ENCODE data around the gene GPC5.

The GPC5 gene

DNA sequence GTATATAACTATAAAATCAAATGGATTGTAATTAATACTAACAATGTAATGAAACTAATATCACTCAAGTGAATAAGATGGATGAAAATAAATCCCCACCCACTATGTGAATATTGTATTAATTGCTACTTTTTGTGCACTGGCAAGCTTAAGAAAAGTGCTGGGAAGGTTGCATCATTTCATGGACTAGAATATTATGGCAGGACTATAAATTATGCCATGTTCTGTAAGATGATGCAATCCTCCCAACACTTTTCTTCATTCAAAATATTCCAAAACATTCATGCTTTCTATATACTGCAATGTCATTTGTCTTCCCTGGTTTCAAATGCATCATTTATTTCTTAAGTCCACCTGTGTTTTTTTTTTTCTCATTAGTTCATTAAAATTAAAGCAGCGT, 1370.6 kb downstream of the GPC5 start:
- no peak for ATAC-seq
- Mint-ChIP-seq H3K4me3 (no peak overlapping the region), H3K27ac (no peak overlapping the region), H3K27me3 (no peaks in the 10 kb centered on the region), H3K4me1 (no peaks in the 10 kb centered on the region), H3K9me3 (peaks cover 9 to 10% of the 10 kb centered on the region in 2 donors)
- DNase-seq, result no peak

GRCh38 chr13:92775658-92776057, 1377.2 kb downstream of the GPC5 start:
- Mint-ChIP-seq H3K4me1 (no peaks in the 10 kb centered on the region), H3K27ac (peak overlapping the region in 1 of 2 donors; percentile 54), H3K4me3 (no peak overlapping the region), H3K9me3 (peaks cover 10 to 18% of the 10 kb centered on the region in 2 donors), H3K27me3 (no peaks in the 10 kb centered on the region)
- ATAC-seq, result no peak
- DNase-seq, result no peak

GRCh38 chr13:92781965-92782690, 1383.7 kb downstream of the GPC5 start:
- H3K27ac Mint-ChIP-seq, result no peak overlapping the region
- no peak overlapping the region for H3K4me3 Mint-ChIP-seq
- peaks cover 0 to 4% of the 10 kb centered on the region in 2 donors for H3K9me3 Mint-ChIP-seq
- no peak for DNase-seq
- no peaks in the 10 kb centered on the region for H3K27me3 Mint-ChIP-seq
- no peak for ATAC-seq
- no peaks in the 10 kb centered on the region for H3K4me1 Mint-ChIP-seq

- Mint-ChIP-seq H3K9me3 (no peaks in the 10 kb centered on the region), H3K27me3 (no peaks in the 10 kb centered on the region), H3K27ac (no peak overlapping the region), H3K4me3 (no peak overlapping the region), H3K4me1 (peaks cover 6% of the 10 kb centered on the region)
- DNase-seq (no peak), ATAC-seq (no peak)
Observed at GRCh38 chr13:92802776-92803175, 1404.4 kb downstream of the GPC5 start.

GRCh38 chr13:92804346-92804745, 1405.9 kb downstream of the GPC5 start:
- no peak overlapping the region for H3K4me3 Mint-ChIP-seq
- H3K4me1 Mint-ChIP-seq, result peaks cover 6% of the 10 kb centered on the region
- H3K9me3 Mint-ChIP-seq, result no peaks in the 10 kb centered on the region
- no peak overlapping the region for H3K27ac Mint-ChIP-seq
- ATAC-seq (no peak), DNase-seq (no peak)
- no peaks in the 10 kb centered on the region for H3K27me3 Mint-ChIP-seq

- Mint-ChIP-seq H3K4me3 (no peak overlapping the region), H3K27ac (no peak overlapping the region), H3K9me3 (no peaks in the 10 kb centered on the region), H3K4me1 (peaks cover 6% of the 10 kb centered on the region), H3K27me3 (no peaks in the 10 kb centered on the region)
- ATAC-seq, result no peak
- no peak for DNase-seq
Observed at GRCh38 chr13:92804926-92805325, 1406.5 kb downstream of the GPC5 start.

- no peak for DNase-seq
- Mint-ChIP-seq H3K27me3 (no peaks in the 10 kb centered on the region), H3K4me3 (peak overlapping the region; percentile 36 to 68), H3K4me1 (peaks cover 6% of the 10 kb centered on the region), H3K9me3 (no peaks in the 10 kb centered on the region), H3K27ac (peak overlapping the region; percentile 48 to 71)
- ATAC-seq, result no peak
Observed at GRCh38 chr13:92805766-92806165, 1407.3 kb downstream of the GPC5 start.

GRCh38 chr13:92806215-92806614, 1407.8 kb downstream of the GPC5 start:
- Mint-ChIP-seq H3K9me3 (no peaks in the 10 kb centered on the region), H3K27ac (peak overlapping the region; percentile 48 to 71), H3K4me1 (peaks cover 6% of the 10 kb centered on the region), H3K27me3 (no peaks in the 10 kb centered on the region), H3K4me3 (peak overlapping the region; percentile 36 to 68)
- DNase-seq (no peak), ATAC-seq (peak; percentile 37)

DNA sequence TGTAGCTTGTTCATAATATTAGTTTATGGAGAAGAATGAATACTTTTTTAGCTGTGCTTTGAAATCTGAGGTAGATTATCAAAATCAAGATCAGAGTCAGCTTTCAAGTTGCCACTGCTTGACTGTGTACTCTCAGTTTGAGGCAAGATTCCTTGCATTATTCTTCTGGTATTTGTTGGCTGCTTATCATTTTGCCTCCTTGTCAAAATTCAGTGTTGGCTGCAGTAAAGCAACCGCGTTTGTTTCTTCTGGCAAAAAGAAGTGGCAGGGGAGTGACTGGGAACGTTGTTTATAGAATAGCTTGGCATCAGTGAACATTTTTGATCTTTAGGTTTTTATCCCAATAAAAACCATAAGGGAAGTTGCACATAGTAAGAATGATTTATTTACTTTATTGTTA, 1408.9 kb downstream of the GPC5 start:
- no peak overlapping the region for H3K4me3 Mint-ChIP-seq
- DNase-seq (no peak), ATAC-seq (no peak)

DNA sequence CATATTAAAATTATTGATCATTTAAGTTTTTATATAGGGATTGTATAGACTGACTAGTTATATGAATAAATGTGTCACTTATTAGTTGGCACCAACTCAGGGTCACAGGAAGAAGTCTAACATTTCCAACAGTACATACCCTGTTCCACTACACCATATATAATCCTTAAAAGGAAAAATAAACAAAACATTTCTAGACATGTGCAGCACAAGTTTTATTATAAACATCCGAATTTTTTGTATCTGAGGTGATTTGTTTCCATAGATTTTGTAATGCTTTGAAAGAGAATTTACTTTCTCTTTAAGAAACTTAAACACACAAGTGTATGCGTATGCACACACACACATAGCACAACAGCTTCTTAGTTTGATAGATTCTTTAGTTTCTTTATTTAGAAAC, 1409.5 kb downstream of the GPC5 start:
- ATAC-seq (no peak), DNase-seq (no peak)
- Mint-ChIP-seq H3K4me3 (no peak overlapping the region), H3K27me3 (no peaks in the 10 kb centered on the region), H3K9me3 (no peaks in the 10 kb centered on the region), H3K27ac (no peak overlapping the region), H3K4me1 (peaks cover 6% of the 10 kb centered on the region)

More for the DNA sequence above, 1408.9 kb downstream of the GPC5 start:
- Mint-ChIP-seq H3K27ac (no peak overlapping the region), H3K9me3 (no peaks in the 10 kb centered on the region), H3K27me3 (no peaks in the 10 kb centered on the region), H3K4me1 (peaks cover 6% of the 10 kb centered on the region)

- no peaks in the 10 kb centered on the region for H3K9me3 Mint-ChIP-seq
- H3K27ac Mint-ChIP-seq, result no peak overlapping the region
- DNase-seq (no peak), ATAC-seq (no peak)
- H3K4me1 Mint-ChIP-seq, result no peaks in the 10 kb centered on the region
- no peaks in the 10 kb centered on the region for H3K27me3 Mint-ChIP-seq
- no peak overlapping the region for H3K4me3 Mint-ChIP-seq
Observed at GRCh38 chr13:92821324-92821723, 1422.9 kb downstream of the GPC5 start.

GRCh38 chr13:92823059-92823458, 1424.6 kb downstream of the GPC5 start:
- H3K9me3 Mint-ChIP-seq, result no peaks in the 10 kb centered on the region
- H3K27ac Mint-ChIP-seq, result no peak overlapping the region
- H3K4me3 Mint-ChIP-seq, result no peak overlapping the region
- no peaks in the 10 kb centered on the region for H3K27me3 Mint-ChIP-seq
- no peaks in the 10 kb centered on the region for H3K4me1 Mint-ChIP-seq
- DNase-seq, result no peak
- no peak for ATAC-seq

- no peaks in the 10 kb centered on the region for H3K27me3 Mint-ChIP-seq
- no peak overlapping the region for H3K4me3 Mint-ChIP-seq
- H3K27ac Mint-ChIP-seq, result no peak overlapping the region
- no peaks in the 10 kb centered on the region for H3K9me3 Mint-ChIP-seq
- H3K4me1 Mint-ChIP-seq, result no peaks in the 10 kb centered on the region
- DNase-seq, result no peak
- ATAC-seq, result no peak
Observed at GRCh38 chr13:92825938-92826596, 1427.6 kb downstream of the GPC5 start.

DNA sequence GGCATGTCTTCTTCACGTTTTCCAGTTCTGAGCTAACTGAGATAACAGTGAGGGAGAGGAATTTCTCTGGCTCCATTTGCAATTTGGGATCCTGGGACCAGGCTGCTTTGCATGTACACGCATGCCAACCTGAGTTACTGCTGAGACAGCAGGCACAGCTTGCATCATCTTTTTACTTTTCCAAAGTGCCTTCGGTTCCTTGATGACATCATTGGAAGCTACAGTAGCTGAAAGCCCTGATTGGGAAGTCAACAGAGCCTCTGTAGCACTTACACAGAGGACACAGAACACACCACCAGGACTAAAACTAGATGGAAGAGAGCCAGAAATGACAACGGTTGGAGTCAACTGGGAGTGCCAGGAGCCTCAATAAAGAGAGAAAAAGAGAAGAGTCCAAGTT, 1429.1 kb downstream of the GPC5 start:
- Mint-ChIP-seq H3K9me3 (no peaks in the 10 kb centered on the region), H3K4me3 (no peak overlapping the region), H3K4me1 (no peaks in the 10 kb centered on the region), H3K27ac (no peak overlapping the region), H3K27me3 (no peaks in the 10 kb centered on the region)
- DNase-seq (no peak), ATAC-seq (no peak)

- H3K4me3 Mint-ChIP-seq, result no peak overlapping the region
- no peaks in the 10 kb centered on the region for H3K27me3 Mint-ChIP-seq
- DNase-seq, result no peak
- H3K4me1 Mint-ChIP-seq, result no peaks in the 10 kb centered on the region
- no peak overlapping the region for H3K27ac Mint-ChIP-seq
- ATAC-seq, result no peak
- H3K9me3 Mint-ChIP-seq, result no peaks in the 10 kb centered on the region
Observed at GRCh38 chr13:92829930-92830329, 1431.5 kb downstream of the GPC5 start.

DNA sequence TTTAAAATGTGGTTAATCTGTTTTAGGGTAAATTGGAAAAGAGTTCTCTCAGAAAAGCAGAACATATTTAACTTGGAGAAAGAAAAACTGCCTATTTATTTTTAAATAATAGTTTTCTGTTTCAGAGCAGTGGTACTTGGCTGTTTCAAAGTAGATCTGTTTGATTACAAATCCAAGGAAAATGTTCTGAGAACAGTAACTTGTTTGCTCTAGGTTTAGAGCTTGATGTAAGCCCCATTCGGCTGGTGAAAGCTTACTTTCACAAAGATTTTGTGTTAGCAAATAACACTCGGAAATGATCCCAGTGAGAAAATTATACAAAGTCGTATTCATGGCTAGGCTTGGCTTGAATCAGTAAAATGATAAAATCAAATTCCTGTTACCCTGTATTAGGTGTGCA, 1432.4 kb downstream of the GPC5 start:
- ATAC-seq, result no peak
- no peaks in the 10 kb centered on the region for H3K4me1 Mint-ChIP-seq
- H3K4me3 Mint-ChIP-seq, result no peak overlapping the region
- no peak overlapping the region for H3K27ac Mint-ChIP-seq
- no peaks in the 10 kb centered on the region for H3K9me3 Mint-ChIP-seq
- DNase-seq, result no peak
- no peaks in the 10 kb centered on the region for H3K27me3 Mint-ChIP-seq

Measured in stimulated activated naive CD8-positive, alpha-beta T cell treated with anti-CD3 and anti-CD28 coated beads, Interleukin-15, amount 100 ng/mL, for 72 hours (primary cell).